ENCODE results near the gene NDUFA8.

Gene NDUFA8

DNA sequence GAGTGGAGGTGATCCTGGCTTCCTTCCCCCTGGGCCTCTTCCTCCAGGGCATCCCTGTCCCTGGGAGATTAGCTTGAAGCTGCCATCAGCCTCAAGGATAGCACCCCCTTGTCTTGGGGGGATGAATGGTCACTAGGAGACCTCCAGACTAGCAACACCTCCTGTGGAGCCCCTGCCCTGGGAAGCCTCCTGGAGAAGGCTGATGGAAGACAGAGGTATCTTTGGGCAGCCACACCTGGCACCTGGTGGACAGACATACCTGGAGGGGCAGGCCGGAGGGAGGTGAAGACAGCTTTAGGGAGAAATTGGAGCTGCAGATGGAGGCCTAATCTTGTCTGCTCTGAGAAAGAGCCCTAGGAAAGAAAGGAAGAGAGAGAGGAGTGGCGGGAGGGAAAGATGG is 57.4 kb downstream of the NDUFA8 start:
- no peak for TF ChIP-seq RAD21 (IDR thresholded peaks at IDR 0.05; ENCODE audit: low read depth)
- TF ChIP-seq, protein P1, sequence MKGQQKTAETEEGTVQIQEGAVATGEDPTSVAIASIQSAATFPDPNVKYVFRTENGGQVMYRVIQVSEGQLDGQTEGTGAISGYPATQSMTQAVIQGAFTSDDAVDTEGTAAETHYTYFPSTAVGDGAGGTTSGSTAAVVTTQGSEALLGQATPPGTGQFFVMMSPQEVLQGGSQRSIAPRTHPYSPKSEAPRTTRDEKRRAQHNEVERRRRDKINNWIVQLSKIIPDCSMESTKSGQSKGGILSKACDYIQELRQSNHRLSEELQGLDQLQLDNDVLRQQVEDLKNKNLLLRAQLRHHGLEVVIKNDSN (IDR thresholded peaks at IDR 0.05): no peak
- no peak for TF ChIP-seq CEBPB (IDR thresholded peaks at IDR 0.05)
- TF ChIP-seq CREB1 (IDR thresholded peaks at IDR 0.05; ENCODE audit: low read depth): no peak

DNA sequence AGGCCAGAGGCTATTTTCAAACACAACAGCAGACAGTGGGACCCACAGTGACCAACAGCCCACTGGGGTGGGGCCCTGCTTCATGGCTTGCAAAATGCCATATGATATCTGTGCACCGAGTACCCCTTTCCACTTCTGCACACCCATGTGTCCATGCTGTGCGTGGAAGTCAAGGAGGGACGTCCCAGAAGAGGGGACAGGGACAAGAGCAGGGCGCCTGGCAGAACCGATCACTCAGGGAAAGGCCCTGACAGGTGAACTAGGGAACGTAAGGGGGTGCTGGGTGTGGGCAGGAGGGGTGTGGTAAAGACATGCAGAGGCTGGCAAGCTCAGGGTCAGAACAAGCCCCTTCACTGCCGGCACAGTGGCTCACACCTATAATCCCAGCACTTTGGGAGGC is 58.8 kb downstream of the NDUFA8 start:
- no peak for TF ChIP-seq TCF12 (IDR thresholded peaks at IDR 0.05; ENCODE audit: low read depth)
- TF ChIP-seq FOXM1 (IDR thresholded peaks at IDR 0.05; ENCODE audit: borderline replicate concordance, low read depth): no peak
- no peak for TF ChIP-seq CREB1 (IDR thresholded peaks at IDR 0.05; ENCODE audit: low read depth)
- TF ChIP-seq, protein P1 (IDR thresholded peaks at IDR 0.05): no peak
- no peak for TF ChIP-seq EP300 (IDR thresholded peaks at IDR 0.05; ENCODE audit: borderline replicate concordance)
- no peak for TF ChIP-seq TAF1 (IDR thresholded peaks at IDR 0.05; ENCODE audit: low read depth)

DNA sequence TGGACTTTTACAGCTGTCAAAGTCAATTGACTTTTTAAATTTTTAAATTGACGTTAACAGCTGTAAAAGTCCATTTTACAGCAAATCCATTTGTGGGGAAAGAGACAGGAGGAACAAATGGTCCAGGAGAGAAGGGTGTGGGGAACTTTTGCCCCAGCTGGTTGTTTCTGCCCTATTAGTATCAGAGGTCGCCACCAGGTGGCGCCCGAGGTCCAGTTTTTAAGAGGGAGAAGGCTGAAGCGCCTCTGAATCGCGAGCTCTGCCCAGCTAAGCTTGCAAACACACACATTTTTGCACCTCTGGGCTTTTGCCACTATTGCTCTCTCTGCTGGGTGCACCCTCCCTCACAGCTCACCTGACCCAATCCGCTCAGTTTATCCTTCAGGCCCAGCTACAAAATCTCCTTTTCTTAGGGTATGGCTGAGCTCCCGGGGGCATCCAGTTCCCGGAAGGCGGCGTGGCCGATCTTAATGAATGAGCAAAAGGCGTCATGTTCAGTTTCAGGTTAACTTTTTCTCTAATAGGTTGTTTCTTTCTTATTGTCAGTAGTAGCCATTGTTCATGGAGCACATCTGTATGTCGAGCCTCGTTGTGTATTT is 60.2 kb downstream of the NDUFA8 start:
- peak; percentile 94 for TF ChIP-seq RAD21 (IDR thresholded peaks at IDR 0.05; ENCODE audit: low read depth)
- no peak for TF ChIP-seq ZBTB7A (IDR thresholded peaks at IDR 0.05; ENCODE audit: low read depth)

DNA sequence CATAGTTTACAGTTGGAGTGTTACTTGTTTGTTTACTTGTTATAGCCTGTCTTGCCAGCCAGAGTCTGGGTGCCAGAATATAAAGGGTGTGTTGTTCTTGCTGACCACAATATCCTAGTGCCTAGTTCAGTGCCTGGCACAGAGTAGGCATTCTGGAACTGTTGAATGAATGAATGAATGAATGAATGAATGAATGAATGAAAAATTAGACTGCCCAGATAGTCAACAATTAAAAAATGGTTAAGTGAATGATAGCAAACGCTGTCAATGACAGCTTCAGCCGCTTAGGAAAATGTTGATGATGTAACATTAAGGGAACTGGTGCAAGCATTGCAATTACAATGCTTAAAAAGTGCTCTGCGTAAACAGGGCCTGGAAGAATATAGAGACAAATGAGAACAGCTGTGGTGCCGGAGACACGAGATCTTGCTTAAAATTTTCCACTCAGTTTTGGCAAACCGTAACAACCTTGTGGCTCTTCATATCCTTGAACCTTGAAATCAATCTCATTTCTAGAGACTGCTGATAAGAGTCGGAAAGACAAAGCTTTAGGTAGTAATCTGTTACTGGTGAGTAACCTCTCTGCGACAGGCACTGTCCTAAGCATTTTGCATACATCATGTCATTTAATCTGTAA is 61.8 kb downstream of the NDUFA8 start:
- TF ChIP-seq TCF12 (IDR thresholded peaks at IDR 0.05; ENCODE audit: low read depth): no peak
- TF ChIP-seq, protein P1 (IDR thresholded peaks at IDR 0.05): no peak
- no peak for TF ChIP-seq YY1 (IDR thresholded peaks at IDR 0.05; ENCODE audit: low read depth)
- no peak for TF ChIP-seq FOXM1 (IDR thresholded peaks at IDR 0.05; ENCODE audit: borderline replicate concordance, low read depth)
- no peak for TF ChIP-seq NFIC (IDR thresholded peaks at IDR 0.05)
- TF ChIP-seq EGR1 (IDR thresholded peaks at IDR 0.05): no peak
- TF ChIP-seq TEAD4 (IDR thresholded peaks at IDR 0.05): no peak
- TF ChIP-seq, protein P2, sequence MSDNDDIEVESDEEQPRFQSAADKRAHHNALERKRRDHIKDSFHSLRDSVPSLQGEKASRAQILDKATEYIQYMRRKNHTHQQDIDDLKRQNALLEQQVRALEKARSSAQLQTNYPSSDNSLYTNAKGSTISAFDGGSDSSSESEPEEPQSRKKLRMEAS (IDR thresholded peaks at IDR 0.05): no peak
- no peak for TF ChIP-seq EP300 (IDR thresholded peaks at IDR 0.05; ENCODE audit: borderline replicate concordance)
- no peak for TF ChIP-seq TAF1 (IDR thresholded peaks at IDR 0.05; ENCODE audit: low read depth)
- TF ChIP-seq ZBTB7A (IDR thresholded peaks at IDR 0.05; ENCODE audit: low read depth): no peak
- TF ChIP-seq, protein P3, sequence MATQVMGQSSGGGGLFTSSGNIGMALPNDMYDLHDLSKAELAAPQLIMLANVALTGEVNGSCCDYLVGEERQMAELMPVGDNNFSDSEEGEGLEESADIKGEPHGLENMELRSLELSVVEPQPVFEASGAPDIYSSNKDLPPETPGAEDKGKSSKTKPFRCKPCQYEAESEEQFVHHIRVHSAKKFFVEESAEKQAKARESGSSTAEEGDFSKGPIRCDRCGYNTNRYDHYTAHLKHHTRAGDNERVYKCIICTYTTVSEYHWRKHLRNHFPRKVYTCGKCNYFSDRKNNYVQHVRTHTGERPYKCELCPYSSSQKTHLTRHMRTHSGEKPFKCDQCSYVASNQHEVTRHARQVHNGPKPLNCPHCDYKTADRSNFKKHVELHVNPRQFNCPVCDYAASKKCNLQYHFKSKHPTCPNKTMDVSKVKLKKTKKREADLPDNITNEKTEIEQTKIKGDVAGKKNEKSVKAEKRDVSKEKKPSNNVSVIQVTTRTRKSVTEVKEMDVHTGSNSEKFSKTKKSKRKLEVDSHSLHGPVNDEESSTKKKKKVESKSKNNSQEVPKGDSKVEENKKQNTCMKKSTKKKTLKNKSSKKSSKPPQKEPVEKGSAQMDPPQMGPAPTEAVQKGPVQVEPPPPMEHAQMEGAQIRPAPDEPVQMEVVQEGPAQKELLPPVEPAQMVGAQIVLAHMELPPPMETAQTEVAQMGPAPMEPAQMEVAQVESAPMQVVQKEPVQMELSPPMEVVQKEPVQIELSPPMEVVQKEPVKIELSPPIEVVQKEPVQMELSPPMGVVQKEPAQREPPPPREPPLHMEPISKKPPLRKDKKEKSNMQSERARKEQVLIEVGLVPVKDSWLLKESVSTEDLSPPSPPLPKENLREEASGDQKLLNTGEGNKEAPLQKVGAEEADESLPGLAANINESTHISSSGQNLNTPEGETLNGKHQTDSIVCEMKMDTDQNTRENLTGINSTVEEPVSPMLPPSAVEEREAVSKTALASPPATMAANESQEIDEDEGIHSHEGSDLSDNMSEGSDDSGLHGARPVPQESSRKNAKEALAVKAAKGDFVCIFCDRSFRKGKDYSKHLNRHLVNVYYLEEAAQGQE (IDR thresholded peaks at IDR 0.05; ENCODE audit: low read depth): no peak
- no peak for TF ChIP-seq RAD21 (IDR thresholded peaks at IDR 0.05; ENCODE audit: low read depth)
- no peak for TF ChIP-seq CREB1 (IDR thresholded peaks at IDR 0.05; ENCODE audit: low read depth)

DNA sequence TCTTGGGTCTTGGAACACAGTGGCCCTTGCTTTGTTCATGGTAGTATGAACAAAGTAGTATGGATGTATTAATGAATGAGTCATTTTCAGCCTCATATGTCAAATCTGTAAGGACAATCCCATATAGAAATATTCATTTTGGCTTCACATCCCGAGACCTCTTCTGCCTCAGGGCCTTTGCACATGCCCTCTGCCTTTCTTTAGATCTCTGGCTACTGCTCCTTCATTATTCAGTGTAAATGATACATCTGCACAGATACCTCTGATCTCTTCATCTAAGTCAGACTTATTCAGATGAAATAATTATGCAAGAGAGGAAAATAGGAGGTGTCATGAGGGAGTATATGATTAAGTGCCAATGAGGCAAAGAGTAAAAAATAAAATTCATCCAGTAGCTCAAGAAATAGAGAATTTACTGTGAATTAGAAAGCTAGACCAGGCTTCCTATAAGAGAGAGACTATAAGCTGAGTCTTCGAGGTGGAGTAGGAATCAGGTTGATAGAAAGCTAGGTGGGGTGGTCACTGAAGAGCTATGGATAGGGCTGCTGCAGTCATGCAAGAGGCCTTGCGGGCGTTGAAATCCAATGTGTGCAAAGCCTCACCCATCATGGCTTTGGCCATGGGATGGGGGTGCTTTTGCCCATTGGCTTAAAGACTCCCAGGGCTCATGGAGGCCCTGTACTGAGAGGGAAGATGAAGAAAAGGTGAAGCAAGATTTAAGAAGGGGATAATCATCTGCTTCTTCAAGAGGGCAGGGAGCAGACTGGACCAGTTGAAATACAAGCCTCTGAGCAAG is 62.8 kb downstream of the NDUFA8 start:
- TF ChIP-seq, protein P3 (IDR thresholded peaks at IDR 0.05; ENCODE audit: low read depth): no peak
- TF ChIP-seq CEBPB (IDR thresholded peaks at IDR 0.05) (no peak), NFIC (IDR thresholded peaks at IDR 0.05) (no peak), FOXM1 (IDR thresholded peaks at IDR 0.05; ENCODE audit: borderline replicate concordance, low read depth) (no peak), TEAD4 (IDR thresholded peaks at IDR 0.05) (no peak), ZBTB7A (IDR thresholded peaks at IDR 0.05; ENCODE audit: low read depth) (no peak), TCF12 (IDR thresholded peaks at IDR 0.05; ENCODE audit: low read depth) (no peak), EGR1 (IDR thresholded peaks at IDR 0.05) (no peak), TAF1 (IDR thresholded peaks at IDR 0.05; ENCODE audit: low read depth) (no peak), CREB1 (IDR thresholded peaks at IDR 0.05; ENCODE audit: low read depth) (no peak), RAD21 (IDR thresholded peaks at IDR 0.05; ENCODE audit: low read depth) (no peak), EP300 (IDR thresholded peaks at IDR 0.05; ENCODE audit: borderline replicate concordance) (no peak), YY1 (IDR thresholded peaks at IDR 0.05; ENCODE audit: low read depth) (no peak)
- TF ChIP-seq, protein P1 (IDR thresholded peaks at IDR 0.05): no peak
- TF ChIP-seq, protein P2 (IDR thresholded peaks at IDR 0.05): no peak

All from Ishikawa (cell line).